Smooth muscle cell (in vitro differentiated cells): ENCODE measurements around the gene OBSCN. TPM values are rescaled to one million over a fixed set of nuclear protein-coding genes. Genes with fewer than 3 reads are reported as not detected.

ENCODE experiments used
- DNase-seq: peaks from one replicate; lab custom pipeline; 2025; ENCODE audit not compliant: unreplicated experiment; lab: John Stamatoyannopoulos, UW
- H2AFZ ChIP-seq: fragments of 200-600 bp; sonication (generic); 2 replicates; pipeline ENCODE4 v1.6.0; 2016; ENCODE audit warnings: antibody characterized with exemption, low read depth, mild to moderate bottlenecking
- H3F3A ChIP-seq: fragments of 200-600 bp; sonication (generic); 2 replicates; pipeline ENCODE4 v1.6.0; 2017; ENCODE audit warnings: antibody characterized with exemption, low read depth
- H3K27ac ChIP-seq: fragments of 200-600 bp; sonication (generic); 2 replicates; pipeline ENCODE4 v1.5.1; 2016; ENCODE audit warnings: low read depth, mild to moderate bottlenecking
- H3K27me3 ChIP-seq: fragments of 200-600 bp; sonication (generic); 2 replicates; pipeline ENCODE4 v1.6.1; 2016; ENCODE audit warnings: low read depth, mild to moderate bottlenecking
- H3K36me3 ChIP-seq: fragments of 200-600 bp; sonication (generic); 2 replicates; pipeline ENCODE4 v1.5.1; 2016; ENCODE audit warnings: low read depth
- H3K4me1 ChIP-seq: fragments of 200-600 bp; sonication (generic); 2 replicates; pipeline ENCODE4 v1.5.1; 2016; ENCODE audit warnings: low read depth
- H3K4me2 ChIP-seq: fragments of 200-600 bp; sonication (generic); 2 replicates; pipeline ENCODE4 v1.6.0; 2016; ENCODE audit warnings: mild to moderate bottlenecking
- H3K4me3 ChIP-seq: fragments of 200-600 bp; sonication (generic); 2 replicates; pipeline ENCODE4 v1.5.1; 2016; ENCODE audit warnings: mild to moderate bottlenecking
- H3K79me2 ChIP-seq: fragments of 200-600 bp; sonication (generic); 2 replicates; pipeline ENCODE4 v1.6.0; 2016; ENCODE audit warnings: low read depth, mild to moderate bottlenecking
- H3K9ac ChIP-seq: fragments of 200-600 bp; sonication (generic); 2 replicates; pipeline ENCODE4 v1.6.0; 2016; ENCODE audit warnings: low read depth
- H3K9me3 ChIP-seq: fragments of 200-600 bp; sonication (generic); replicated peaks from 2 replicates; pipeline ENCODE4 v1.5.1; 2016; ENCODE audit warnings: low read depth
- H4K20me1 ChIP-seq: fragments of 200-600 bp; sonication (generic); 2 replicates; pipeline ENCODE4 v1.6.0; 2016; ENCODE audit warnings: low read depth
- WGBS: methylation state at CpG from one replicate; pipeline ENCODE4 v1.1.7; 2016; ENCODE audit warnings: low lambda C conversion rate; 5-methylcytosine and 5-hydroxymethylcytosine counted together
- polyA plus RNA-seq: library from polyadenylated mRNA; unstranded; fragments of >200 nt; fragmentation: Nextera tagmentation; extraction: Ambion mirVana; gene quantifications from 2 replicates; pipeline ENCODE4 v1.2.1, GENCODE V29; 2016
- total RNA-seq: library from RNA; depleted of rRNA; stranded (reverse); fragments of >200 nt; gene quantifications from 2 replicates; pipeline ENCODE4 v1.2.3, GENCODE V29; 2014
- TF ChIP-seq, protein P1 (sequence below): fragments of 200-600 bp; sonication (generic); IDR thresholded peaks from 2 replicates; pipeline ENCODE4 v1.5.1; 2017; ENCODE audit warnings: borderline replicate concordance, mild to moderate bottlenecking, antibody characterized with exemption; ENCODE audit not compliant: insufficient read depth, poor library complexity, severe bottlenecking

OBSCN gene
- total and polyA plus RNA-seq, 2 experiments from 2014 or later = 3.8 to 10.6 TPM

DNA sequence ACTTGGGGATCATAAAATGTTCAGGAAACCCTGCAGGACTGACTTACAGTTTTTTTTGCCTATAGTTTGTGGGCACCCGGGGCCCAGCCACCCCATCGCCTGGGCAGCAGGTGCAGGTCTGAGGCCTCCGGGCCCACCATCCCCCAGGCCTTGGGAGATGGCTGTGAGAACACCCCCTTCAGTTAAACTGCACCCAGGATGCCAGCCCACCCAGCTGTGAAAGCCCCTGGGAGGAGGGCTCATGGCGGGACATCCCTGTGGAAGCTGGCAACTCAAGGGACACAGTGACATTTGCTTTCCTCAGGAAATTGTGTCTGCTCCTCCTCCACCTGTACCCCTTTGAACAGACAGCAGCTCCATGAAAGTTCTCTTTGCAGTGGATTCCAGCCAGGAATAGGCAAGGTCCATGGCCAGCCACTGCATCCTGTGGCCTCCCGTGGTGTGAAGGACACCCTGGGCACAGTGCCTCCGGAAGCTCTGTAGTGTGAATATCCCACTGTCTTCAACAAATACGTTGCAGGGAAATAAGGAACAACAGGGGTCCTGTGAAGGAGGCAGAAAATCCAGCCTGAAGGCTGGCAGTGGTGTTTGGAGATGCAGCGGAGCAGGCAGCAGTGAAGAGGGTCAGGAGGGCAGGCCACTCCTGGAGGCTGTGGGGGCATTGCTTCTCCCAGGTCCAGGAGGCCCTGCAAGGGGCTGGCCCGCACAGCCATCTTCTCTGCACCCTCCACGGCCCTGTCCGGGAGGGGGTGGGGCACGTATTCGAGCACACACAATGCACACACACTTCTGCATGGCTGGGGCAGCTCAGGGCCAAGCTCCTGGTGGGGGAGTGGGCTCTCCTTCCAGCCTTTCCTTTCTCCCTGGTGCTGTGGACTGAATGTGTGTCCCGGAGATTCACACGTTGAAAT is 2.1 kb upstream of the OBSCN start:
- WGBS = 79% methylated on average over 15 of the region's 15 CpGs
- no peaks in the 10 kb centered on the region for H3K9me3 ChIP-seq
- no peak overlapping the region for H3K27ac ChIP-seq

DNA sequence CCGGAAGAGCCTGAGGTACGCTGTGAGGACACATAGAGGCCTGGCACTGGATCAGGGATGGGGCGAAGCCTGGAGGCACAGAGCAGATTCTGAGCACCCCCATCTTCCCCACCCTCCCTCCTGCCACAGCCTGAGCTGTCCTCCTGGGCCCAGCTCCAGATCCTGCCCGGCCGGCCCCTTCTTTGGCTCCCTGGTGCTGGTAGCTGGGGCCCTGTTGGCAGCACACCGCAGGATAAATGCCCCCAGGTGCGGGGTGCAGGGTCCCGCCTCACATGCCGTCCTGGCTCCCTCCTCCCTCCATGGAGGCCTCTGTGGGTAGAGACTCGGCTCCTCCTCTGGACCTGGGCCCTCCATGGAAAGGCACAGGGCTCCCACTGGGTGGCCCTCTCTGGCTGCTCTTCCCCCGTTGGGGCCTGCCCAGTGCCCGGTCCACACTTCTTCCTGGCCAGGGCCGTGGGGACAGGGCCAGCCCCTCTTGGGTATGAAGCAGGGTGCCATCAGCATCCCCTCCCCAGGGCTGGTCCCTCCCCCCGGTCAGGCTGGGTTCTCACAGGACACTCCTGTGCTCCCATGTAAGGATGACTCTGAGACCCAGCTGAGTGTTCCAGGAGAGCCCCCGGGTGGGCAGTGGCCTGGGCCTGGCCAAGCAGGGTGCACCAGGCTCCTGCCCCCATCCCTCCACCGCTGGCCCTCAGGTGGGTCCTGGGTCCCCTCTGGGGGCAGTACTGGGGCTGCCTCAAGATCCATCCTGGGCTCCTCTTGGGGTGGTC is 1.1 kb upstream of the OBSCN start:
- Histone ChIP-seq H3K9me3 (no peaks in the 10 kb centered on the region), H3K4me3 (no peak overlapping the region), H3K36me3 (no peaks in the 10 kb centered on the region), H3K9ac (no peak overlapping the region), H3K4me1 (no peaks in the 10 kb centered on the region), H3K4me2 (no peak overlapping the region), H3K27me3 (no peaks in the 10 kb centered on the region), H2AFZ (no peak overlapping the region), H4K20me1 (no peaks in the 10 kb centered on the region), H3K27ac (no peak overlapping the region), H3F3A (no peaks in the 10 kb centered on the region), H3K79me2 (no peaks in the 10 kb centered on the region)
- TF ChIP-seq, protein P1, sequence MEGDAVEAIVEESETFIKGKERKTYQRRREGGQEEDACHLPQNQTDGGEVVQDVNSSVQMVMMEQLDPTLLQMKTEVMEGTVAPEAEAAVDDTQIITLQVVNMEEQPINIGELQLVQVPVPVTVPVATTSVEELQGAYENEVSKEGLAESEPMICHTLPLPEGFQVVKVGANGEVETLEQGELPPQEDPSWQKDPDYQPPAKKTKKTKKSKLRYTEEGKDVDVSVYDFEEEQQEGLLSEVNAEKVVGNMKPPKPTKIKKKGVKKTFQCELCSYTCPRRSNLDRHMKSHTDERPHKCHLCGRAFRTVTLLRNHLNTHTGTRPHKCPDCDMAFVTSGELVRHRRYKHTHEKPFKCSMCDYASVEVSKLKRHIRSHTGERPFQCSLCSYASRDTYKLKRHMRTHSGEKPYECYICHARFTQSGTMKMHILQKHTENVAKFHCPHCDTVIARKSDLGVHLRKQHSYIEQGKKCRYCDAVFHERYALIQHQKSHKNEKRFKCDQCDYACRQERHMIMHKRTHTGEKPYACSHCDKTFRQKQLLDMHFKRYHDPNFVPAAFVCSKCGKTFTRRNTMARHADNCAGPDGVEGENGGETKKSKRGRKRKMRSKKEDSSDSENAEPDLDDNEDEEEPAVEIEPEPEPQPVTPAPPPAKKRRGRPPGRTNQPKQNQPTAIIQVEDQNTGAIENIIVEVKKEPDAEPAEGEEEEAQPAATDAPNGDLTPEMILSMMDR = no peak
- 85% methylated on average over 14 of the region's 16 CpGs for whole genome bisulfite sequencing
- DNase-seq = no peak

More for the DNA sequence above, 2.1 kb upstream of the OBSCN start:
- H3K4me3 ChIP-seq = no peak overlapping the region
- DNase-seq = no peak
- no peak overlapping the region for H2AFZ ChIP-seq
- H4K20me1 ChIP-seq = no peaks in the 10 kb centered on the region
- H3K9ac ChIP-seq = no peak overlapping the region
- no peaks in the 10 kb centered on the region for H3K79me2 ChIP-seq
- H3K4me1 ChIP-seq = no peaks in the 10 kb centered on the region
- TF ChIP-seq, protein P1 = no peak
- no peaks in the 10 kb centered on the region for H3K36me3 ChIP-seq
- no peak overlapping the region for H3K4me2 ChIP-seq
- H3K27me3 ChIP-seq = no peaks in the 10 kb centered on the region
- no peaks in the 10 kb centered on the region for H3F3A ChIP-seq

DNA sequence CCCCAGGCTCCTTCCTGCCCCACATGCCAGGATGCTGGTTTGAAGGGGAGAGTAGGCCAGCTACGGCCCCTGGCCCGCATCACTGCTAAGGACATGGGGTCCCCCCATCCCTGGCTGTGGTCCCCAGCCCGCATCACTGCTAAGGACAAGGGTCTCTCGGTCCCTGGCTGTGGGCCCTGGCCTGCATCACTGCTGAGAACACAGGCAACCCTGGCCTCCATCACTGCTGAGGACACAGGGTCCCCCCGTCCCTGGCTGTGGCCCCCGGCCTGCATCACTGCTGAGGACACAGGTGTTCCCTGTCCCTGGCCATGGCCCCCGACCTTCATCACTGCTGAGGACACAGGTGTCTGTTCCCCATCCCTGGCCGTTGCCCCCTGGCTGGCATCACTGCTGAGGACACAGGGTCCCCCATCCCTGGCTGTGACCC is 448 bp upstream of the OBSCN start:
- 97% methylated on average over 8 of the region's 8 CpGs for WGBS
- H4K20me1 ChIP-seq = no peaks in the 10 kb centered on the region
- DNase-seq = no peak
- no peak overlapping the region for H2AFZ ChIP-seq
- no peaks in the 10 kb centered on the region for H3K36me3 ChIP-seq
- H3K4me1 ChIP-seq = no peaks in the 10 kb centered on the region
- TF ChIP-seq, protein P1 = no peak
- no peak overlapping the region for H3K9ac ChIP-seq
- H3K4me2 ChIP-seq = no peak overlapping the region
- H3K27me3 ChIP-seq = no peaks in the 10 kb centered on the region
- no peaks in the 10 kb centered on the region for H3K9me3 ChIP-seq
- no peaks in the 10 kb centered on the region for H3F3A ChIP-seq
- H3K79me2 ChIP-seq = no peaks in the 10 kb centered on the region
- H3K4me3 ChIP-seq = no peak overlapping the region
- H3K27ac ChIP-seq = no peak overlapping the region
